HepG2 (cell line): ENCODE measurements around the gene AMOTL1. TPM values are rescaled to one million over a fixed set of nuclear protein-coding genes. Genes with fewer than 3 reads are reported as not detected.

Experiments used
- ATAC-seq: fragments of 200-7000 bp; cut with Tn5 transposase; 3 replicates; pipeline ENCODE4 v1.9.1; 2020; ENCODE audit warnings: mild to moderate bottlenecking, moderate library complexity
- BruUV-seq: library from RNA; stranded (reverse); fragments of 400-500 nt; replicated peaks from 2 replicates; lab custom pipeline; 2021; lab: Mats Ljungman, UMichigan
- CTCF ChIA-PET: fragments of 300-600 bp; formaldehyde crosslinking; extraction: SDS; loops from one replicate; lab custom pipeline; 2021; ENCODE audit warnings: low total read pairs, inconsistent platforms, low intra/inter-chr PET ratio; lab: Yijun Ruan, JAX
- POLR2A ChIA-PET: fragments of 350-600 bp; sonication (Branson Sonifier 250); formaldehyde crosslinking; loops from one replicate; lab custom pipeline; 2020; ENCODE audit warnings: antibody characterized with exemption, inconsistent platforms; lab: Yijun Ruan, JAX
- DNase-seq: peaks from one replicate; pipeline ENCODE4 v3.0.0-alpha.2; 2015; ENCODE audit warnings: low spot score
- FAIRE-seq: peaks from 3 replicates; lab custom pipeline; 2011; peaks lifted over from hg19 to GRCh38; lab: Jason Lieb, UNC
- H2AFZ ChIP-seq: one replicate; pipeline ENCODE4 v1.6.1; 2011; ENCODE audit warnings: low read length, inconsistent platforms
- H3K27ac ChIP-seq: fragments of 300-600 bp; 3 replicates; pipeline ENCODE4 v1.8.0; 2011; ENCODE audit warnings: mixed run types, mild to moderate bottlenecking, mixed read lengths, low read length, inconsistent platforms; ENCODE audit not compliant: insufficient read depth; ENCODE audit errors: extremely low read length
- H3K27me3 ChIP-seq, 2 experiments: fragments of 200-600 bp in 1 of 2; 2 replicates in 1 of 2; 3 replicates in 1 of 2; pipeline versions ENCODE4 v1.6.0 to v1.8.0; 2011; ENCODE audit warnings: low read length in 2 of 2, mild to moderate bottlenecking in 2 of 2, moderate library complexity in 2 of 2, inconsistent platforms in 1 of 2; ENCODE audit not compliant: insufficient read depth in 2 of 2, control insufficient read depth in 1 of 2
- H3K36me3 ChIP-seq, 2 experiments: fragments of 200-600 bp in 1 of 2; replicated peaks in 1 of 2; 2 replicates in 1 of 2; 3 replicates in 1 of 2; pipeline versions ENCODE4 v1.5.1 to v1.8.0; 2011; ENCODE audit warnings: low read length in 2 of 2, inconsistent platforms in 1 of 2; ENCODE audit not compliant: insufficient read depth in 2 of 2, control insufficient read depth in 1 of 2
- H3K4me1 ChIP-seq: 2 replicates; pipeline ENCODE4 v1.5.1; 2012; ENCODE audit warnings: low read length, inconsistent platforms; ENCODE audit not compliant: insufficient read depth
- H3K4me2 ChIP-seq: 2 replicates; pipeline ENCODE4 v1.6.0; 2011; ENCODE audit warnings: low read depth, low read length, inconsistent platforms
- H3K4me3 ChIP-seq, 3 experiments: fragments of 200-600 bp in 1 of 3; sonication (generic), shearing (Covaris generic) in 1 of 3; replicated peaks in 1 of 3; 2 replicates each; pipeline ENCODE4 v1.5.1; 2011 to 2016; ENCODE audit warnings: low read length in 3 of 3, inconsistent platforms in 2 of 3, low read depth in 2 of 3, mild to moderate bottlenecking in 2 of 3, control low read depth in 1 of 3, mixed read lengths in 1 of 3; ENCODE audit not compliant: insufficient read depth in 1 of 3
- H3K79me2 ChIP-seq: one replicate; pipeline ENCODE4 v1.6.1; 2011; ENCODE audit warnings: low read length, inconsistent platforms; ENCODE audit not compliant: insufficient read depth
- H3K9ac ChIP-seq: 2 replicates; pipeline ENCODE4 v1.6.0; 2011; ENCODE audit warnings: mild to moderate bottlenecking, low read depth, low read length, inconsistent platforms; ENCODE audit not compliant: insufficient read depth
- H3K9me3 ChIP-seq: 2 replicates; pipeline ENCODE4 v1.5.1; 2012; ENCODE audit warnings: mild to moderate bottlenecking, low read length
- H4K20me1 ChIP-seq: 2 replicates; pipeline ENCODE4 v1.6.0; 2011; ENCODE audit warnings: inconsistent platforms, mild to moderate bottlenecking, low read length, moderate library complexity; ENCODE audit not compliant: insufficient read depth
- ATM ChIP-seq: fragments of 450-650 bp; IDR thresholded peaks from 2 replicates; pipeline ENCODE4 v1.7.1; 2017; ENCODE audit warnings: mild to moderate bottlenecking, borderline replicate concordance
- FOSL2 ChIP-seq: sonication (generic); formaldehyde crosslinking; IDR thresholded peaks from 2 replicates; pipeline ENCODE4 v1.4.0; 2020; ENCODE audit warnings: missing genetic modification reagents
- KLF6 ChIP-seq: IDR thresholded peaks from 2 replicates; pipeline ENCODE4 v1.8.0; 2016; ENCODE audit warnings: missing biosample characterization, missing genetic modification reagents
- NBN ChIP-seq: fragments of 450-650 bp; conservative IDR thresholded peaks from 2 replicates; pipeline ENCODE4 v1.6.1; 2017
- PHF21A ChIP-seq: sonication (generic); formaldehyde crosslinking; IDR thresholded peaks from 2 replicates; pipeline ENCODE4 v1.5.0; 2020; ENCODE audit warnings: mild to moderate bottlenecking, missing genetic modification reagents
- PHF8 ChIP-seq: sonication (generic); formaldehyde crosslinking; IDR thresholded peaks from 2 replicates; pipeline ENCODE4 v1.5.0; 2020; ENCODE audit warnings: missing genetic modification reagents
- RBM39 ChIP-seq: fragments of 200-400 bp; formaldehyde crosslinking; IDR thresholded peaks from one replicate; pipeline ENCODE4 v1.6.1; 2018; ENCODE audit warnings: antibody characterized with exemption, mild to moderate bottlenecking, low read depth, low read length; ENCODE audit not compliant: poor library complexity, severe bottlenecking
- REXO4 ChIP-seq: sonication (generic); formaldehyde crosslinking; IDR thresholded peaks from 2 replicates; pipeline ENCODE4 v1.8.0; 2022; ENCODE audit warnings: missing genetic modification reagents, mild to moderate bottlenecking, borderline replicate concordance
- ZNF574 ChIP-seq: sonication (generic); formaldehyde crosslinking; IDR thresholded peaks from 2 replicates; pipeline ENCODE4 v1.4.0; 2020; ENCODE audit warnings: missing genetic modification reagents
- ZSCAN29 ChIP-seq: sonication (generic); formaldehyde crosslinking; conservative IDR thresholded peaks from 2 replicates; pipeline ENCODE4 v1.4.0; 2020; ENCODE audit warnings: mild to moderate bottlenecking, missing genetic modification reagents
- ZSCAN30 ChIP-seq: sonication (generic); formaldehyde crosslinking; IDR thresholded peaks from 2 replicates; pipeline ENCODE4 v1.5.0; 2020; ENCODE audit warnings: mild to moderate bottlenecking, missing genetic modification reagents
- WGBS: methylation state at CpG from one replicate; pipeline ENCODE4 v1.1.6; 2017; ENCODE audit warnings: low lambda C conversion rate; 5-methylcytosine and 5-hydroxymethylcytosine counted together
- in situ Hi-C: cut with HindIII; loops from 2 replicates; pipeline ENCODE4 v1.10.0; 2017; ENCODE audit warnings: low pct_unique_long_range_greater_than_20kb; ENCODE audit not compliant: extremely low pct_ligation_motif_present
- intact Hi-C: fragments of 100-400 bp; cut with micrococcal nuclease; formaldehyde crosslinking; loops from one replicate; pipeline ENCODE4 v1.10.0; 2022; ENCODE audit not compliant: unreplicated experiment
- polyA plus RNA-seq, 8 experiments: library from polyadenylated mRNA; depleted of rRNA in 3 of 8; stranded (reverse) in 7 of 8; unstranded in 1 of 8; fragments of >200 nt; fragmentation: Illumina TruSeq in 4 of 8; extraction: Trizol in 4 of 8; gene quantifications; 2 replicates each; pipeline versions ENCODE4 v1.2.1 to v1.2.3, GENCODE V29; 2011 to 2016; ENCODE audit warnings: low read depth in 4 of 8, missing spikeins in 1 of 8, mixed read lengths in 1 of 8; ENCODE audit not compliant: insufficient read depth in 1 of 8
- total RNA-seq, 5 experiments: library from RNA; depleted of rRNA; stranded (reverse); fragments of >200 nt; fragmentation: Illumina TruSeq; extraction: Trizol; gene quantifications; 2 replicates each; pipeline ENCODE4 v1.2.3, GENCODE V29; 2016; ENCODE audit warnings: low read depth in 1 of 5

AMOTL1 gene
- total and polyA plus RNA-seq, 2 of the 13 experiments (the other 11 are each of a cell fraction or from before 2014, with no cell fraction given), result 0.01 to 0.20 TPM

DNA sequence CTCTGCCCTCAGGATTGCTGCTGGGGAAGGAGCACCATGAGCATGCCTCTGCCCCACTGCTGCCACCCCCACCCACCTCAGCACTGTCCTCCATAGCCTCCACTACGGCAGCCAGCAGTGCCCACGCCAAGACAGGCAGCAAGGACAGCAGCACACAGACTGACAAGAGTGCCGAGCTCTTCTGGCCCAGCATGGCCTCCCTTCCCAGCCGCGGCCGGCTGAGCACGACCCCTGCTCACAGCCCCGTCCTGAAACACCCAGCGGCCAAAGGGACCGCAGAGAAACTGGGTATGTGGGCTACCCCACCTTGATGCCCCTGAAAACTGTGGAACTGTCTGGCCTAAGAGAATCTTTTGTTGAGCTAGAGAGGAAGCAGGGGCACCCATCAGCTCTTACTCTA, 101.0 kb downstream of the AMOTL1 start:
- DNase-seq (no peak), FAIRE-seq (no peak), ATAC-seq (no peak)
- Histone ChIP-seq H3K9ac (no peak overlapping the region), H3K27ac (no peak overlapping the region), H2AFZ (no peak overlapping the region), H3K4me2 (no peak overlapping the region), H3K9me3 (no peaks in the 10 kb centered on the region), H3K4me1 (no peaks in the 10 kb centered on the region), H3K27me3 (peaks cover 0 to 7% of the 10 kb centered on the region in 2 experiments; a peak in 2 of 5 replicates), H3K4me3 (no peak overlapping the region), H3K79me2 (no peaks in the 10 kb centered on the region), H4K20me1 (no peaks in the 10 kb centered on the region), H3K36me3 (no peaks in the 10 kb centered on the region)
- CTCF ChIA-PET, result no interaction called here
- intact Hi-C loops, result no loop called here
- TF ChIP-seq PHF8 (CRISPR knock-in tag), result no peak
- TF ChIP-seq ZSCAN29, result no peak
- TF ChIP-seq ZNF574, result no peak
- no peak for TF ChIP-seq FOSL2 (CRISPR knock-in tag)
- TF ChIP-seq REXO4 (CRISPR knock-in tag), result no peak
- in situ Hi-C loops, result no loop called here
- WGBS, result 20% methylated on average over 3 of the region's 10 CpGs
- POLR2A ChIA-PET, result no interaction called here
- no TSS peak for BruUV-seq

GRCh38 chr11:94870422-94870821, 102.3 kb downstream of the AMOTL1 start:
- BruUV-seq, result no TSS peak
- TF ChIP-seq ATM, result no peak
- TF ChIP-seq KLF6 (CRISPR knock-in tag), result no peak
- TF ChIP-seq RBM39, result no peak
- no peak for TF ChIP-seq NBN
- no peak for TF ChIP-seq ZNF574
- TF ChIP-seq PHF21A (CRISPR knock-in tag), result no peak
- TF ChIP-seq ZSCAN30 (CRISPR knock-in tag), result no peak
- ChIA-PET CTCF (no interaction called here), POLR2A (no interaction called here)
- WGBS, result 11% methylated on average over 5 of the region's 5 CpGs
- H3K27ac ChIP-seq, result no peak overlapping the region
- in situ Hi-C loops (no loop called here), intact Hi-C loops (no loop called here)
- FAIRE-seq, result no peak
- DNase-seq, result no peak
- H3K4me1 ChIP-seq, result no peaks in the 10 kb centered on the region
- H3K9ac ChIP-seq, result no peak overlapping the region
- H3K9me3 ChIP-seq, result no peaks in the 10 kb centered on the region
- no peaks in the 10 kb centered on the region for H4K20me1 ChIP-seq
- no peak overlapping the region for H3K4me3 ChIP-seq
- ATAC-seq, result no peak
- H3K4me2 ChIP-seq, result no peak overlapping the region
- no peak overlapping the region for H2AFZ ChIP-seq
- no peaks in the 10 kb centered on the region for H3K79me2 ChIP-seq
- no peaks in the 10 kb centered on the region for H3K36me3 ChIP-seq
- peaks cover 0 to 7% of the 10 kb centered on the region in 2 experiments; a peak in 2 of 5 replicates for H3K27me3 ChIP-seq
